NCI-H748 (cell line): ENCODE results near the gene ZNF730.
"Not testable (repeated sequence)": the region's sequence is repeated elsewhere in the genome, so short reads cannot be mapped to it uniquely, and the experiment has no call there.

Experiments used
- DNase-seq: peaks from one replicate; lab custom pipeline; 2025; ENCODE audit not compliant: unreplicated experiment; lab: John Stamatoyannopoulos, UW

Gene ZNF730

GRCh38 chr19:23116802-23117571 lies at the start of gene ZNF730:
ZNF730 (plus strand) TSS chr19:23117025; CDS start chr19:23117174, 149 bp downstream.
- DNase-seq, result peak; percentile 94

GRCh38 chr19:23070353-23071146 lies 46.3 kb upstream of the ZNF730 start:
- DNase-seq, result peak; percentile 9

- DNase-seq, result peak; percentile 81
Observed at GRCh38 chr19:23071147-23071511, 45.7 kb upstream of the ZNF730 start.

- peak; percentile 91 for DNase-seq
Observed at GRCh38 chr19:23075031-23075733, 41.6 kb upstream of the ZNF730 start.

- DNase-seq, result not testable (repeated sequence)
Observed at GRCh38 chr19:23077776-23078175, 39.0 kb upstream of the ZNF730 start.

GRCh38 chr19:23093832-23094231 lies 23.0 kb upstream of the ZNF730 start:
- DNase-seq, result no peak

GRCh38 chr19:23095418-23095817 lies 21.4 kb upstream of the ZNF730 start:
- no peak for DNase-seq

- no peak for DNase-seq
Observed at GRCh38 chr19:23098286-23098685, 18.5 kb upstream of the ZNF730 start.

GRCh38 chr19:23098988-23099387 lies 17.8 kb upstream of the ZNF730 start:
- DNase-seq, result no peak

- no peak for DNase-seq
Observed at GRCh38 chr19:23099966-23100365, 16.9 kb upstream of the ZNF730 start.

GRCh38 chr19:23101241-23101640 lies 15.6 kb upstream of the ZNF730 start:
- DNase-seq, result no peak

GRCh38 chr19:23118400-23118799 lies 1.6 kb downstream of the ZNF730 start:
- DNase-seq, result peak; percentile 6

- not testable (repeated sequence) for DNase-seq
Observed at GRCh38 chr19:23134211-23134610, 17.4 kb downstream of the ZNF730 start.

- DNase-seq, result no peak
Observed at GRCh38 chr19:23145617-23146415, 29.0 kb downstream of the ZNF730 start.

GRCh38 chr19:23160766-23161165 lies 43.9 kb downstream of the ZNF730 start:
- DNase-seq, result no peak

- not testable (repeated sequence) for DNase-seq
Observed at GRCh38 chr19:23168286-23168685, 51.5 kb downstream of the ZNF730 start.

- no peak for DNase-seq
Observed at GRCh38 chr19:23183251-23183650, 66.4 kb downstream of the ZNF730 start.

- no peak for DNase-seq
Observed at GRCh38 chr19:23190341-23190740, 73.5 kb downstream of the ZNF730 start.
